ENCODE results near the gene LOXL1. TPM values are rescaled to one million over a fixed set of nuclear protein-coding genes. Genes with fewer than 3 reads are reported as not detected.

The LOXL1 gene
- total and polyA plus RNA-seq, 4 donors, result 0.67 to 2.0 (median 1.4) TPM; not detected in 1

GRCh38 chr15:73942751-73943270 is 16.5 kb downstream of the LOXL1 start:
- H3K9me3 ChIP-seq (ENCODE audit: control insufficient read depth in 4 of 4, low read length in 3 of 4), result no peaks in the 10 kb centered on the region
- H3K9ac ChIP-seq (ENCODE audit: low read depth in 1 of 2, low read length in 2 of 2), result no peak overlapping the region
- no peak overlapping the region for H3K4me3 ChIP-seq (ENCODE audit: low read depth in 1 of 3, low read length in 3 of 3)
- TF ChIP-seq, protein P1, sequence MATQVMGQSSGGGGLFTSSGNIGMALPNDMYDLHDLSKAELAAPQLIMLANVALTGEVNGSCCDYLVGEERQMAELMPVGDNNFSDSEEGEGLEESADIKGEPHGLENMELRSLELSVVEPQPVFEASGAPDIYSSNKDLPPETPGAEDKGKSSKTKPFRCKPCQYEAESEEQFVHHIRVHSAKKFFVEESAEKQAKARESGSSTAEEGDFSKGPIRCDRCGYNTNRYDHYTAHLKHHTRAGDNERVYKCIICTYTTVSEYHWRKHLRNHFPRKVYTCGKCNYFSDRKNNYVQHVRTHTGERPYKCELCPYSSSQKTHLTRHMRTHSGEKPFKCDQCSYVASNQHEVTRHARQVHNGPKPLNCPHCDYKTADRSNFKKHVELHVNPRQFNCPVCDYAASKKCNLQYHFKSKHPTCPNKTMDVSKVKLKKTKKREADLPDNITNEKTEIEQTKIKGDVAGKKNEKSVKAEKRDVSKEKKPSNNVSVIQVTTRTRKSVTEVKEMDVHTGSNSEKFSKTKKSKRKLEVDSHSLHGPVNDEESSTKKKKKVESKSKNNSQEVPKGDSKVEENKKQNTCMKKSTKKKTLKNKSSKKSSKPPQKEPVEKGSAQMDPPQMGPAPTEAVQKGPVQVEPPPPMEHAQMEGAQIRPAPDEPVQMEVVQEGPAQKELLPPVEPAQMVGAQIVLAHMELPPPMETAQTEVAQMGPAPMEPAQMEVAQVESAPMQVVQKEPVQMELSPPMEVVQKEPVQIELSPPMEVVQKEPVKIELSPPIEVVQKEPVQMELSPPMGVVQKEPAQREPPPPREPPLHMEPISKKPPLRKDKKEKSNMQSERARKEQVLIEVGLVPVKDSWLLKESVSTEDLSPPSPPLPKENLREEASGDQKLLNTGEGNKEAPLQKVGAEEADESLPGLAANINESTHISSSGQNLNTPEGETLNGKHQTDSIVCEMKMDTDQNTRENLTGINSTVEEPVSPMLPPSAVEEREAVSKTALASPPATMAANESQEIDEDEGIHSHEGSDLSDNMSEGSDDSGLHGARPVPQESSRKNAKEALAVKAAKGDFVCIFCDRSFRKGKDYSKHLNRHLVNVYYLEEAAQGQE (IDR thresholded peaks at IDR 0.05), result no peak
- no peak for TF ChIP-seq JUND (IDR thresholded peaks at IDR 0.05)
- no peak for TF ChIP-seq FOXA2 (IDR thresholded peaks at IDR 0.05)
- TF ChIP-seq NR2F2 (IDR thresholded peaks at IDR 0.05), result no peak
- TF ChIP-seq RXRA (IDR thresholded peaks at IDR 0.05), result no peak
- TF ChIP-seq TAF1 (conservative IDR thresholded peaks at IDR 0.05), result no peak
- TF ChIP-seq YY1 (IDR thresholded peaks at IDR 0.05), result no peak
- TF ChIP-seq SP1 (IDR thresholded peaks at IDR 0.05), result no peak
- TF ChIP-seq FOXA1 (IDR thresholded peaks at IDR 0.05), result no peak
- TF ChIP-seq HNF4G (IDR thresholded peaks at IDR 0.05), result no peak
- TF ChIP-seq, protein P2, sequence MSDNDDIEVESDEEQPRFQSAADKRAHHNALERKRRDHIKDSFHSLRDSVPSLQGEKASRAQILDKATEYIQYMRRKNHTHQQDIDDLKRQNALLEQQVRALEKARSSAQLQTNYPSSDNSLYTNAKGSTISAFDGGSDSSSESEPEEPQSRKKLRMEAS (IDR thresholded peaks at IDR 0.05), result no peak
- TF ChIP-seq, protein P3, sequence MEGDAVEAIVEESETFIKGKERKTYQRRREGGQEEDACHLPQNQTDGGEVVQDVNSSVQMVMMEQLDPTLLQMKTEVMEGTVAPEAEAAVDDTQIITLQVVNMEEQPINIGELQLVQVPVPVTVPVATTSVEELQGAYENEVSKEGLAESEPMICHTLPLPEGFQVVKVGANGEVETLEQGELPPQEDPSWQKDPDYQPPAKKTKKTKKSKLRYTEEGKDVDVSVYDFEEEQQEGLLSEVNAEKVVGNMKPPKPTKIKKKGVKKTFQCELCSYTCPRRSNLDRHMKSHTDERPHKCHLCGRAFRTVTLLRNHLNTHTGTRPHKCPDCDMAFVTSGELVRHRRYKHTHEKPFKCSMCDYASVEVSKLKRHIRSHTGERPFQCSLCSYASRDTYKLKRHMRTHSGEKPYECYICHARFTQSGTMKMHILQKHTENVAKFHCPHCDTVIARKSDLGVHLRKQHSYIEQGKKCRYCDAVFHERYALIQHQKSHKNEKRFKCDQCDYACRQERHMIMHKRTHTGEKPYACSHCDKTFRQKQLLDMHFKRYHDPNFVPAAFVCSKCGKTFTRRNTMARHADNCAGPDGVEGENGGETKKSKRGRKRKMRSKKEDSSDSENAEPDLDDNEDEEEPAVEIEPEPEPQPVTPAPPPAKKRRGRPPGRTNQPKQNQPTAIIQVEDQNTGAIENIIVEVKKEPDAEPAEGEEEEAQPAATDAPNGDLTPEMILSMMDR (IDR thresholded peaks at IDR 0.05; ENCODE audit: low read depth, low read length, missing input control), result no peak
- TF ChIP-seq HNF4A (conservative IDR thresholded peaks at IDR 0.05), result no peak
- H3K27ac ChIP-seq (ENCODE audit: low read depth in 1 of 2, low read length in 2 of 2), result no peak overlapping the region
- no peaks in the 10 kb centered on the region for H3K27me3 ChIP-seq (ENCODE audit: control insufficient read depth in 4 of 4, insufficient read depth in 4 of 4, low read length in 3 of 4)
- peaks cover 0 to 8% (median 1%) of the 10 kb centered on the region in 4 donors for H3K4me1 ChIP-seq (ENCODE audit: control insufficient read depth in 4 of 4, insufficient read depth in 4 of 4, low read length in 3 of 4)
- no peak for DNase-seq (ENCODE audit: low spot score)
- WGBS, result 88% methylated on average over 6 of the region's 6 CpGs
- H3K36me3 ChIP-seq (ENCODE audit: control insufficient read depth in 4 of 4, insufficient read depth in 3 of 4, low read depth in 1 of 4, low read length in 3 of 4), result no peaks in the 10 kb centered on the region

DNA sequence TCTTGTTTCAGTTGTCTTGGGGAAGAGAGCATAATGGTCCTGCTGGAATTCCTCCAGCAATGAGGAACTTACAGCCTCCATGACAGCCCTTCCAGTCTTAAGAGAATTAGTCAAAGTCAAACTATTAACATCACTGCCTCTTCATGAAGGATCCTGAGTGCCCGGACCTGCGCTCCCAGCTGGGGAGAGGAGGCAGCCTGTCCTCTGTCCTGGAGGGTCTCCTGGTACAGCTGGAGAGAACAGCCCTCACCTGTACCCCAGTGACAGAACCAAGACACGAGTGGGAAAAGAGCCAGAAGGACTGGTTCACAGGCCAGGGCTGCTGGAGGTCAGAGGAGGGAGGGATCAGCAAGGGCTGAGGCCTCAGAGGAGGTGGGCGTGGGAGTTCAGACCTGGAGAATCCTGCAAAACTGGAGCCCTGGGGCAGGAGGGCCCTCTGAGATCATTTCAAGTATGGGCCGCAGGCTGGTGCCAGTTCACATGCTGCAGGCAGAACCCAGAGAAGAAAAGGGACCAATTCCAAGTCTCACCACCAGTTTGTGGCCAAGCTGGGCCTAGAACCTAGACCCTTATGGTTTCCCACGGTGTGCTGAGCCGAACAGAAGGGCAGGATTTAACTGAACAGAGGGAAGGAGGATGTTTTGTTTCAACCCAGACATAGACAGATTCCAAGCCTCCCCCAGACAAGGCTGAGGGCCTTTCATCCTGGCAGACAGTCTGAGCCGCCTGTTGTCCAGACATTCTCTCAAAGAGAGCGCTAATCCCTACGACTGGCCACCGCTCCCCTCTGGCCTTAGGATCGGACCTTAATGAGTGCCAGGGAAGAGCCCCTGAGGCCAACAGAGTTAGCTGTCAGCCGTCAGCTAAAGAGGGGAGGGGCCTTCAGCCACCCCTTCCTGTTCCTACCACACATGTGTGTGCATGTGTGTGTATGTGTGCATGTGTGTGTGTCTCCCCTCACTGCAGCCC is 18.2 kb downstream of the LOXL1 start:
- no peak overlapping the region for H3K4me3 ChIP-seq (ENCODE audit: low read depth in 1 of 3, low read length in 3 of 3)
- peaks cover 0 to 8% (median 1%) of the 10 kb centered on the region in 4 donors for H3K4me1 ChIP-seq (ENCODE audit: control insufficient read depth in 4 of 4, insufficient read depth in 4 of 4, low read length in 3 of 4)
- H3K27ac ChIP-seq (ENCODE audit: low read depth in 1 of 2, low read length in 2 of 2), result no peak overlapping the region
- no peak overlapping the region for H3K9ac ChIP-seq (ENCODE audit: low read depth in 1 of 2, low read length in 2 of 2)
- no peaks in the 10 kb centered on the region for H3K9me3 ChIP-seq (ENCODE audit: control insufficient read depth in 4 of 4, low read length in 3 of 4)
- H3K36me3 ChIP-seq (ENCODE audit: control insufficient read depth in 4 of 4, insufficient read depth in 3 of 4, low read depth in 1 of 4, low read length in 3 of 4), result no peaks in the 10 kb centered on the region
- H3K27me3 ChIP-seq (ENCODE audit: control insufficient read depth in 4 of 4, insufficient read depth in 4 of 4, low read length in 3 of 4), result no peaks in the 10 kb centered on the region
- 89% methylated on average over 13 of the region's 13 CpGs for WGBS
- DNase-seq (ENCODE audit: low spot score), result no peak
- TF ChIP-seq SP1 (IDR thresholded peaks at IDR 0.05) (no peak), HNF4A (conservative IDR thresholded peaks at IDR 0.05) (no peak), RAD21 (IDR thresholded peaks at IDR 0.05) (no peak), ZBTB33 (IDR thresholded peaks at IDR 0.05) (no peak), FOXA2 (IDR thresholded peaks at IDR 0.05) (no peak), GABPA (IDR thresholded peaks at IDR 0.05 in 1 of 2, conservative IDR thresholded peaks at IDR 0.05 in 1 of 2) (no peak), EGR1 (IDR thresholded peaks at IDR 0.05; ENCODE audit: low read depth in 2 of 2) (no peak), TAF1 (conservative IDR thresholded peaks at IDR 0.05) (no peak), HNF4G (IDR thresholded peaks at IDR 0.05) (no peak), YY1 (IDR thresholded peaks at IDR 0.05) (no peak), NR2F2 (IDR thresholded peaks at IDR 0.05) (no peak), FOXA1 (IDR thresholded peaks at IDR 0.05) (no peak), ATF3 (IDR thresholded peaks at IDR 0.05) (no peak), RXRA (IDR thresholded peaks at IDR 0.05) (no peak), JUND (IDR thresholded peaks at IDR 0.05) (no peak)
- TF ChIP-seq, protein P3 (IDR thresholded peaks at IDR 0.05; ENCODE audit: low read depth, low read length, missing input control), result no peak
- TF ChIP-seq, protein P2 (IDR thresholded peaks at IDR 0.05), result no peak

Data from liver (tissue), 9 donors.